SK-N-MC (cell line): ENCODE measurements around the gene GRM8.

Experiments
- EZH2 ChIP-seq: fragments of 200-600 bp; sonication (generic); IDR thresholded peaks from one replicate; pipeline ENCODE4 v1.6.1; 2017; ENCODE audit warnings: antibody characterized with exemption
- FOXP2 ChIP-seq: optimal IDR thresholded peaks from 2 replicates; pipeline ENCODE3; 2011; ENCODE audit warnings: mild to moderate bottlenecking, moderate library complexity; ENCODE audit not compliant: insufficient read depth; ENCODE audit errors: extremely low read length, control extremely low read depth
- POLR2AphosphoS5 ChIP-seq: IDR thresholded peaks from 2 replicates; pipeline ENCODE4 v1.6.1; 2012; ENCODE audit warnings: mild to moderate bottlenecking, low read depth, low read length, borderline replicate concordance

DNA sequence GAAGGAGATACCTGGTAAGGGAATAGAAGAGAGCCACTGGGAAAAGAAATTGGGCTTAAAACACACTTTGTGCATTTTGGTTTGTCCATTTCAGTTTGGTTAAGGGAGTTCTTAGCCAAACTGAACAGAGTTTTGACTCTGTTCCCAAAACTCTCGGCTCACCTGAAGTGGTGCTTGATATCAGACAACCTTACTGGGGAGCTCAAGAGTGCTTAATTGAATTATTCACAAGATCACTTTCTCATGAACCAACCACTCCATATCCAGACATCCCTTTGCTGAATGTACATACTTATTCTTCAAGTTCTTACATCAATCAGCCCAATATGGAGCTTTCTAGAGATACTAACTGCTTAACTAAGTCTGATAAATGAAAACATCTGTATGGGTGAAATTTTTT, 413.1 kb downstream of the GRM8 start:
- TF ChIP-seq POLR2AphosphoS5 (no peak), EZH2 (no peak), FOXP2 (no peak)
